GM19035 (cell line): ENCODE data around the gene KAT2A.

ENCODE experiments used
- ATAC-seq: cut with Tn5 transposase; IDR thresholded peaks from one replicate; pipeline ENCODE4 v1.9.1; 2021; ENCODE audit not compliant: unreplicated experiment

The KAT2A gene

GRCh38 chr17:42065201-42065600 is 56.0 kb downstream of the KAT2A start:
- no peak for ATAC-seq
